HL-60 (cell line): Measurements from ENCODE around the gene KRTAP9-4.
"Not testable (repeated sequence)": the region's sequence is repeated elsewhere in the genome, so short reads cannot be mapped to it uniquely, and the experiment has no call there.

ENCODE experiments used
- DNase-seq, 2 experiments: peaks; one replicate each; pipeline ENCODE4 v3.0.0-alpha.2; 2010 to 2020; ENCODE audit warnings: low read depth in 1 of 2, low spot score in 1 of 2
- H3K27ac ChIP-seq: fragments of 250-450 bp; sonication (Bioruptor Pico); replicated peaks from 2 replicates; pipeline ENCODE4 v1.5.1; 2020; ENCODE audit warnings: mild to moderate bottlenecking, moderate library complexity
- H3K27me3 ChIP-seq: fragments of 250-450 bp; sonication (Bioruptor Pico); 2 replicates; pipeline ENCODE4 v1.5.1; 2021; ENCODE audit warnings: mild to moderate bottlenecking, moderate library complexity; ENCODE audit not compliant: insufficient read depth, poor library complexity, severe bottlenecking
- H3K4me3 ChIP-seq: replicated peaks from 2 replicates; pipeline ENCODE4 v1.5.1; 2011; ENCODE audit warnings: mild to moderate bottlenecking, control low read depth, low read length; ENCODE audit not compliant: insufficient read depth
- GABPA ChIP-seq: IDR thresholded peaks from 2 replicates; pipeline ENCODE4 v1.6.1; 2012; ENCODE audit warnings: low read depth
- POLR2AphosphoS5 ChIP-seq: IDR thresholded peaks from 2 replicates; pipeline ENCODE4 v1.6.1; 2012; ENCODE audit warnings: low read depth
- REST ChIP-seq: IDR thresholded peaks from 2 replicates; pipeline ENCODE4 v1.6.1; 2012; ENCODE audit warnings: low read depth; ENCODE audit not compliant: insufficient replicate concordance
- SPI1 ChIP-seq: IDR thresholded peaks from 2 replicates; pipeline ENCODE4 v1.6.1; 2012; ENCODE audit warnings: low read depth, mild to moderate bottlenecking, borderline replicate concordance
- long read RNA-seq: library from polyadenylated mRNA; unstranded; transcript quantifications from one replicate; pipeline ENCODE4 v2.0.0, GENCODE V29; 2020
- TF ChIP-seq, protein P1 (sequence below): IDR thresholded peaks from one replicate; pipeline ENCODE4 v1.5.1; 2011; ENCODE audit warnings: low read length, control low read depth, inconsistent platforms; ENCODE audit not compliant: insufficient read depth

KRTAP9-4 gene, protein sequence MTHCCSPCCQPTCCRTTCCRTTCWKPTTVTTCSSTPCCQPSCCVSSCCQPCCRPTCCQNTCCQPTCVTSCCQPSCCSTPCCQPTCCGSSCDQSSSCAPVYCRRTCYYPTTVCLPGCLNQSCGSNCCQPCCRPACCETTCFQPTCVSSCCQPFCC
- long read RNA-seq = 0 reads

DNA sequence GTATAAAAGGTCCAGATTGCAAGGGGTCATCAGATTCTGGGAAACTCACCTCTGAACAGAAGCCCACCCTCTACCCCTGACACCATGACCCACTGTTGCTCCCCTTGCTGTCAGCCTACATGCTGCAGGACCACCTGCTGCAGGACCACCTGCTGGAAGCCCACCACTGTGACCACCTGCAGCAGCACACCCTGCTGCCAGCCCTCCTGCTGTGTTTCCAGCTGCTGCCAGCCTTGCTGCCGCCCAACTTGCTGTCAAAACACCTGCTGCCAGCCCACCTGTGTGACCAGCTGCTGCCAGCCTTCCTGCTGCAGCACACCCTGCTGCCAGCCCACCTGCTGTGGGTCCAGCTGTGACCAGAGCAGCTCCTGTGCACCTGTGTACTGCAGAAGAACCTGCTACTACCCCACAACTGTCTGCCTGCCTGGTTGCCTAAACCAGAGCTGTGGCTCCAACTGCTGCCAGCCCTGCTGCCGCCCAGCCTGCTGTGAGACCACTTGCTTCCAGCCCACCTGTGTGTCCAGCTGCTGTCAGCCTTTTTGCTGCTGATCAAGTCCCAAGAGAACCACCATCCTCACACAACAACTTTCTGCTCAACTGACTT lies at the start of gene KRTAP9-4:
TSS of gene KRTAP9-4 (plus strand) at position 51 of the 604 bp plus-strand sequence. CDS start at position 85, 34 bp downstream.
- not testable (repeated sequence) for H3K4me3 ChIP-seq, H3K27ac ChIP-seq, H3K27me3 ChIP-seq, DNase-seq

DNA sequence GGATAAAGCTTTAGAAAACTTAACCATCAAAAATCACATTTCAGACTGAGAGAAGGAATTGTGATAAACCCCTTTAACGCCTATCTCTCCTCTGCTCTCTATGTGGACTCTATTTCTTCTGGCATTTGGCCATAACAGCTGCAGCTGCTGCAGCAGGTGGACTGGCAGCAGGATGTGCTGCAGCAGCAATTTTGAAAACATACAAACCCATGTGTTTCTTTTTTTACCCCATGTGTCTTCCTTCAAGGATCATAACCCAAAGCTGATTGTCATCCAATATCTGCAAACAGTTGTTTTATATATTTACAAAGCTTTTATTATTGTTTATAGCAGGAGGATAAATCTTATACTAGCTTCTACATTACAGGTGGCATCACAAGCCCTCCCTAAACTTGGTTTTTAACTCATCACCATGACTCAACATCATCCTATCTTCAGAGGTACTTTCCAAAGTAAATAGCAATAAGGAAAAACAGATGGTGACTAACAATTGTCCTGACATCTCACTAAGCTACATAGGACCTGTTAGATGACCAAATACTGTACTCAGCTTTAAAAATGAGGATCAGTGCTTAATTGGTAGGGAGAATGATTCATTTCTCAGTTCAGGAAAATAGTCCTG lies 37.5 kb upstream of the KRTAP9-4 start:
- no peak for TF ChIP-seq POLR2AphosphoS5
- TF ChIP-seq, protein P1, sequence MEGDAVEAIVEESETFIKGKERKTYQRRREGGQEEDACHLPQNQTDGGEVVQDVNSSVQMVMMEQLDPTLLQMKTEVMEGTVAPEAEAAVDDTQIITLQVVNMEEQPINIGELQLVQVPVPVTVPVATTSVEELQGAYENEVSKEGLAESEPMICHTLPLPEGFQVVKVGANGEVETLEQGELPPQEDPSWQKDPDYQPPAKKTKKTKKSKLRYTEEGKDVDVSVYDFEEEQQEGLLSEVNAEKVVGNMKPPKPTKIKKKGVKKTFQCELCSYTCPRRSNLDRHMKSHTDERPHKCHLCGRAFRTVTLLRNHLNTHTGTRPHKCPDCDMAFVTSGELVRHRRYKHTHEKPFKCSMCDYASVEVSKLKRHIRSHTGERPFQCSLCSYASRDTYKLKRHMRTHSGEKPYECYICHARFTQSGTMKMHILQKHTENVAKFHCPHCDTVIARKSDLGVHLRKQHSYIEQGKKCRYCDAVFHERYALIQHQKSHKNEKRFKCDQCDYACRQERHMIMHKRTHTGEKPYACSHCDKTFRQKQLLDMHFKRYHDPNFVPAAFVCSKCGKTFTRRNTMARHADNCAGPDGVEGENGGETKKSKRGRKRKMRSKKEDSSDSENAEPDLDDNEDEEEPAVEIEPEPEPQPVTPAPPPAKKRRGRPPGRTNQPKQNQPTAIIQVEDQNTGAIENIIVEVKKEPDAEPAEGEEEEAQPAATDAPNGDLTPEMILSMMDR = no peak
- TF ChIP-seq SPI1 = no peak
- no peak for TF ChIP-seq GABPA
- no peak for TF ChIP-seq REST
- Histone ChIP-seq H3K27me3 (peaks cover 7% of the 10 kb centered on the region), H3K4me3 (no peak overlapping the region), H3K27ac (no peak overlapping the region)
- no peak for DNase-seq

- peaks cover 3% of the 10 kb centered on the region for H3K27me3 ChIP-seq
- no peak for TF ChIP-seq SPI1
- no peak for TF ChIP-seq POLR2AphosphoS5
- TF ChIP-seq, protein P1 = no peak
- no peak for TF ChIP-seq REST
- TF ChIP-seq GABPA = no peak
- H3K27ac ChIP-seq = no peak overlapping the region
- no peak overlapping the region for H3K4me3 ChIP-seq
- no peak for DNase-seq
These were observed 36.8 kb upstream of the KRTAP9-4 start for GRCh38 chr17:41212524-41213169.

- no peak for DNase-seq
- Histone ChIP-seq H3K27ac (no peak overlapping the region), H3K27me3 (no peaks in the 10 kb centered on the region), H3K4me3 (no peak overlapping the region)
- TF ChIP-seq SPI1 (no peak), POLR2AphosphoS5 (no peak), REST (no peak), GABPA (no peak)
- TF ChIP-seq, protein P1 = no peak
These were observed 33.8 kb upstream of the KRTAP9-4 start for GRCh38 chr17:41215681-41216080.
